Choroid plexus epithelial cell (primary cell): Measurements from ENCODE around the gene ACACA.

Experiments used
- DNase-seq: peaks from one replicate; pipeline ENCODE4 v3.0.0-alpha.2; 2010; ENCODE audit warnings: low read depth
- H3K4me3 ChIP-seq: 2 replicates; pipeline ENCODE4 v1.5.1; 2011; ENCODE audit warnings: low read depth, mild to moderate bottlenecking, control low read depth, low read length, moderate library complexity
- TF ChIP-seq, protein P1 (sequence below): conservative IDR thresholded peaks from 2 replicates; pipeline ENCODE4 v1.5.1; 2011; ENCODE audit warnings: low read depth, mild to moderate bottlenecking, control low read depth, inconsistent platforms, low read length, moderate library complexity

Gene ACACA

GRCh38 chr17:37088913-37089312 is 317.7 kb downstream of the ACACA start:
- TF ChIP-seq, protein P1, sequence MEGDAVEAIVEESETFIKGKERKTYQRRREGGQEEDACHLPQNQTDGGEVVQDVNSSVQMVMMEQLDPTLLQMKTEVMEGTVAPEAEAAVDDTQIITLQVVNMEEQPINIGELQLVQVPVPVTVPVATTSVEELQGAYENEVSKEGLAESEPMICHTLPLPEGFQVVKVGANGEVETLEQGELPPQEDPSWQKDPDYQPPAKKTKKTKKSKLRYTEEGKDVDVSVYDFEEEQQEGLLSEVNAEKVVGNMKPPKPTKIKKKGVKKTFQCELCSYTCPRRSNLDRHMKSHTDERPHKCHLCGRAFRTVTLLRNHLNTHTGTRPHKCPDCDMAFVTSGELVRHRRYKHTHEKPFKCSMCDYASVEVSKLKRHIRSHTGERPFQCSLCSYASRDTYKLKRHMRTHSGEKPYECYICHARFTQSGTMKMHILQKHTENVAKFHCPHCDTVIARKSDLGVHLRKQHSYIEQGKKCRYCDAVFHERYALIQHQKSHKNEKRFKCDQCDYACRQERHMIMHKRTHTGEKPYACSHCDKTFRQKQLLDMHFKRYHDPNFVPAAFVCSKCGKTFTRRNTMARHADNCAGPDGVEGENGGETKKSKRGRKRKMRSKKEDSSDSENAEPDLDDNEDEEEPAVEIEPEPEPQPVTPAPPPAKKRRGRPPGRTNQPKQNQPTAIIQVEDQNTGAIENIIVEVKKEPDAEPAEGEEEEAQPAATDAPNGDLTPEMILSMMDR = peak; percentile 12
- H3K4me3 ChIP-seq = no peak overlapping the region
- DNase-seq = no peak

- DNase-seq = peak; percentile 50
- no peak overlapping the region for H3K4me3 ChIP-seq
Measured at GRCh38 chr17:37088459-37088858, 318.2 kb downstream of the ACACA start.

GRCh38 chr17:37087683-37088082 is 319.0 kb downstream of the ACACA start:
- TF ChIP-seq, protein P1 = no peak
- H3K4me3 ChIP-seq = no peak overlapping the region
- no peak for DNase-seq

More at GRCh38 chr17:37088459-37088858, 318.2 kb downstream of the ACACA start:
- TF ChIP-seq, protein P1 = no peak

- H3K4me3 ChIP-seq = no peak overlapping the region
- DNase-seq = no peak
- TF ChIP-seq, protein P1 = no peak
Measured at GRCh38 chr17:37086948-37087347, 319.7 kb downstream of the ACACA start.

DNA sequence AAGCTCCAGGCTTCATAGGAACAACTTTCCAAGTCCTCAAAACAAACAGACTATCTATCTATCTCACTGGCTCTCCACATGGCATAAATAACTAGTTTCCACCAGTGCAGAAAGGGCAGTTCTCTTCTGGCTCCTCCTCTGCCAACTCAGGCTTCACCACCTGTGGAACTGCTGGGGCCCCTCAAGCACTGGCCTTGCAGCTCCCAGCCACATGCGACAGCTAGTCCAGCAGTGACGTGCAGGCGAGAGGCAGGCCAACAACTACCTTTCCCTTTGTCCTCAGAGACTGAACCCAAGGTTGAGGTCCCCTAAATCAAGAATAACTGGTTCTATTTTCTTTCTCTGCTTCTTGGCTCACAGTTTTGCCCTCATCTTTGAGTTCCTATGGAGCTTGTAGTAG is 320.3 kb downstream of the ACACA start:
- DNase-seq = no peak
- TF ChIP-seq, protein P1 = no peak
- no peak overlapping the region for H3K4me3 ChIP-seq

GRCh38 chr17:37084372-37084771 is 322.3 kb downstream of the ACACA start:
- no peak overlapping the region for H3K4me3 ChIP-seq
- TF ChIP-seq, protein P1 = no peak
- no peak for DNase-seq

- TF ChIP-seq, protein P1 = no peak
- no peak for DNase-seq
- H3K4me3 ChIP-seq = no peak overlapping the region
Measured at GRCh38 chr17:37083456-37083855, 323.2 kb downstream of the ACACA start.
